A549 treated with dexamethasone at 1 μM for 4 hours (cell line): Measurements from ENCODE around the gene UBFD1. TPM values are rescaled to one million over a fixed set of nuclear protein-coding genes. Genes with fewer than 3 reads are reported as not detected.

ENCODE experiments used
- total RNA-seq: library from RNA; stranded (reverse); fragments of 200-300 nt; extraction: Qiagen RNA extraction; gene quantifications from 5 replicates; pipeline ENCODE4 v1.2.3, GENCODE V29; 2022

UBFD1 gene, protein sequence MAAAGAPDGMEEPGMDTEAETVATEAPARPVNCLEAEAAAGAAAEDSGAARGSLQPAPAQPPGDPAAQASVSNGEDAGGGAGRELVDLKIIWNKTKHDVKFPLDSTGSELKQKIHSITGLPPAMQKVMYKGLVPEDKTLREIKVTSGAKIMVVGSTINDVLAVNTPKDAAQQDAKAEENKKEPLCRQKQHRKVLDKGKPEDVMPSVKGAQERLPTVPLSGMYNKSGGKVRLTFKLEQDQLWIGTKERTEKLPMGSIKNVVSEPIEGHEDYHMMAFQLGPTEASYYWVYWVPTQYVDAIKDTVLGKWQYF
- total RNA-seq: 35.6 to 52.7 TPM (median 50.5 TPM) in 5 replicates

DNA sequence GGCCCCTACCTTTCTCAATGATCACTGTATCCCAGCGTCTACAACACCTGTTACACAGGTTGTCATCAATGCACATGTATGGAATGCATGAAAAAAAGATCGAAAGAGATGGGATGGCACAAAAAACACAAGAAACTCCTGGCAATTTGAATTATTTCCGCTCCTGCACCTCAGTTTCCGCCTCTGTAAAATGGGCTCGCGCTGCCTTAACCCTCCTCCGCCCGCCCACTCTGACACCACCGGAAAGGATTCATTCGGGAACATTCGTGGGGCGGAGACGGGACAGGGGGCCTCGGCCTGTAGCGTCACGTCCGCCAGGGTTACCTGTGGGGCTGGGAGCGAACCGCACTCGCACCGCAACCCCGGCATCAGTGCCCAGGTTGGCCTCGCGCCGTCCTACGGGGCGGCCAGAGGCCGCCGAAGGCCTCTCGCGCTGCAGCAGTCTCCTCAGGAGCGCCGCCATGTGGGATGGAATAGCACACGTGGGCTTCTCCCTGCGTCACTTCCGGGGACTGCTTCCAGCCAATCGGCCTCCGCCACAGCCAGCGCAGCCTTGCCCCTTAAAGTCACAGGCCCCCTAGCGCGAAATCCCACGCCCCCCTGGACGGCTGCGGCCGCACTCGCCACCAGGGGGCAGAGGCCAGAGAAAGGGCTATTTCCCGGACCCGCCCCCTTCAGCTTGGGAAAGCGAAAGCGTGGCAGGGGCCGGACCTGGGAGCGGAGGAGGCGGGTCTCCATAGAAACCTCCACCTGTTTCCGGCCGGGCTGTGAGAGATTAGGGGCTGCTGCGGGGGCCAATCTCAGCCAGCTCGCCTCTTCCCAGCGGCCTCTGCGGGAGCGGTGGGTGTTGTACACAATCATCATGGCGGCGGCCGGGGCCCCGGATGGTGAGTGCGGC, at the start of gene UBFD1, which contains the start of gene EARS2:
TSS of gene UBFD1 (plus strand) at position 847 of the 898 bp plus-strand sequence. CDS start at position 863, 16 bp downstream.
TSS of gene EARS2 (minus strand) at position 470 of the 898 bp plus-strand sequence. CDS start at position 463, 7 bp downstream.

GRCh38 chr16:23510164-23510914, 47.2 kb upstream of the UBFD1 start, which contains the start of gene GGA2:
Gene GGA2 (minus strand): TSS chr16:23510494. CDS start chr16:23510411, 83 bp downstream.

DNA sequence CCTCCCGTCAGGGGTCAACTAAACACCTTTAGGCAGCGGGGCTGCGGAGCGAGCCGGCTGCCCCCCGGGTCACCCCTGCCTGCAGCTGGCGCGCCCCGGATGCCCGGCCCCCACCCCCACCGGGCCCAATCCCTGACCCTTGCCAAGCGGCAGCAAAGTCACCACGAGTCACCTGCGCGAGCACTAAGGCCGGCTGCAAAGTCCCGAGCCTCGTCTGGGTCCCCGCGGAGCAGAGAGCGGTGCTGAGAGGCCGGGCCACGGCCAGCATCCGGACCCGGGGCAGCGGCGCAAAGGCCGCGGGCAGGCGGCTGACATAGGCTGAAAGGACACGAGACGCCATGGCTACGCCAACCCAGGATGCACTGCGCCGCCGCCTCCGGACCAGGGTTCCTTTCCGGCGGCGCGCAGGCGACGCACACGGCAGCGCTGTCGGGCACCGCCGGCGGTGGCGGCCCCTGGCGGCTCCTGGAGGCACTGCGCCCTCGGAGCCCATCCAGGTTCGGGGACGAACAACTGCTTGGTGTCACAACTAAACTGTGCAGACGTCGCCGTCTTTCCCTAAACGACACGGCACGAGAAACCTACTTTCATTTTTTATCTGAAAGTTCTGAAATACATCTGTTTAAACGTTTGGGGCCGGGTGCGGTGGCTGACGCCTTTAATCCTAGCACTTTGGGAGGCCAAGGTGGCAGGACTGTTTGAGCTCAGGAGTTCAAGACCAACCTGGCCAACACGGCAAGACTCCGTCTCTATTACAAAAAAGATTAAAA, 38.6 kb downstream of the UBFD1 start, which contains the start of gene NDUFAB1:
TSS of gene NDUFAB1 (minus strand) at position 366 of the 770 bp plus-strand sequence. CDS start at position 340, 26 bp downstream.

Other genes with a start within 250 kb of the UBFD1 start
- gene COG7, start 104.5 kb upstream of the UBFD1 start, total RNA-seq: 13.3 to 19.3 TPM (median 18.8 TPM) in 5 replicates
- 23.4 to 32.9 TPM (median 28.4 TPM) in 5 replicates for gene GGA2, start 47.2 kb upstream of the UBFD1 start, total RNA-seq
- gene EARS2, start 377 bp upstream of the UBFD1 start, total RNA-seq: 24.6 to 31.3 TPM (median 30.1 TPM) in 5 replicates
- 151 to 173 TPM (median 157 TPM) in 5 replicates for gene NDUFAB1, start 38.6 kb downstream of the UBFD1 start, total RNA-seq
- 11.0 to 14.6 TPM (median 12.9 TPM) in 5 replicates for gene PALB2, start 83.6 kb downstream of the UBFD1 start, total RNA-seq
- gene DCTN5, start 83.7 kb downstream of the UBFD1 start, total RNA-seq: 66.7 to 76.6 TPM (median 74.1 TPM) in 5 replicates
- gene PLK1, start 121.2 kb downstream of the UBFD1 start, total RNA-seq: 148 to 173 TPM (median 166 TPM) in 5 replicates
- not detected in 5 replicates for gene ERN2, start 155.5 kb downstream of the UBFD1 start, total RNA-seq
- gene CHP2, start 197.3 kb downstream of the UBFD1 start, total RNA-seq: 0.05 TPM in 1 of 5 replicates, not detected in the others